Hepatocyte (in vitro differentiated cells): ENCODE results near the gene TRIM16.
"Not testable (repeated sequence)": the region's sequence is repeated elsewhere in the genome, so short reads cannot be mapped to it uniquely, and the experiment has no call there.

Experiments used
- CTCF ChIP-seq: fragments of 200-600 bp; sonication (generic); IDR thresholded peaks from 2 replicates; pipeline ENCODE4 v1.5.1; 2016; ENCODE audit warnings: antibody characterized with exemption, mild to moderate bottlenecking; ENCODE audit not compliant: poor library complexity
- EZH2 ChIP-seq: fragments of 200-600 bp; sonication (generic); IDR thresholded peaks from 2 replicates; pipeline ENCODE4 v1.6.1; 2016; ENCODE audit warnings: antibody characterized with exemption, mild to moderate bottlenecking, borderline replicate concordance

GRCh38 chr17:15588017-15588416 is 96.1 kb downstream of the TRIM16 start:
- not testable (repeated sequence) for TF ChIP-seq CTCF, EZH2
